OCI-LY3 (cell line): ENCODE results near the gene CCR3.
A peak's percentile ranks its signal among the peaks of the same experiment; 100 is the strongest.

Source experiments
- H2AFZ ChIP-seq: fragments of 200-600, 300-600 bp; shearing (Covaris generic); 2 replicates; pipeline ENCODE4 v1.6.0; 2014; ENCODE audit warnings: antibody characterized with exemption, low read depth, low read length
- H3K27ac ChIP-seq: fragments of 200-600, 300-600 bp; sonication (generic); 2 replicates; pipeline ENCODE4 v1.5.1; 2014; ENCODE audit warnings: mild to moderate bottlenecking, low read length, moderate library complexity, mixed read lengths
- H3K27me3 ChIP-seq: fragments of 200-600, 300-600 bp; sonication (generic); 2 replicates; pipeline ENCODE4 v1.6.1; 2014; ENCODE audit warnings: low read depth, low read length, mixed read lengths
- H3K36me3 ChIP-seq: fragments of 200-600, 300-600 bp; sonication (generic); replicated peaks from 2 replicates; pipeline ENCODE3; 2014; ENCODE audit warnings: low read depth, low read length, mixed read lengths
- H3K4me1 ChIP-seq: fragments of 300-600, 200-600 bp; sonication (generic); 2 replicates; pipeline ENCODE4 v1.6.1; 2014; ENCODE audit warnings: low read length, mixed read lengths
- H3K4me2 ChIP-seq: fragments of 200-600, 300-600 bp; sonication (generic); 2 replicates; pipeline ENCODE4 v1.6.1; 2014; ENCODE audit warnings: low read length, mixed read lengths
- H3K4me3 ChIP-seq: fragments of 300-600, 200-600 bp; sonication (generic); 2 replicates; pipeline ENCODE4 v1.5.1; 2014; ENCODE audit warnings: antibody characterized with exemption, mild to moderate bottlenecking, low read length, moderate library complexity
- H3K79me2 ChIP-seq: fragments of 300-600, 200-600 bp; shearing (Covaris generic); 2 replicates; pipeline ENCODE4 v1.6.1; 2014; ENCODE audit warnings: mild to moderate bottlenecking, low read length, mixed read lengths
- H3K9ac ChIP-seq: fragments of 300-600, 200-600 bp; shearing (Covaris generic); 2 replicates; pipeline ENCODE4 v1.6.0; 2014; ENCODE audit warnings: mild to moderate bottlenecking, low read length, moderate library complexity
- H3K9me3 ChIP-seq: fragments of 200-600, 300-600 bp; shearing (Covaris generic); 2 replicates; pipeline ENCODE4 v1.6.1; 2014; ENCODE audit warnings: low read length, mixed read lengths; ENCODE audit not compliant: insufficient read depth
- H4K20me1 ChIP-seq: fragments of 200-600, 300-600 bp; sonication (generic); 2 replicates; pipeline ENCODE4 v1.6.1; 2016; ENCODE audit warnings: low read length, mixed read lengths; ENCODE audit not compliant: insufficient read depth
- CTCF ChIP-seq: fragments of 200-600, 300-600 bp; sonication (generic); IDR thresholded peaks from 2 replicates; pipeline ENCODE4 v1.5.1; 2014; ENCODE audit warnings: antibody characterized with exemption, low read length, low read depth
- EZH2phosphoT487 ChIP-seq: fragments of 200-600 bp; shearing (Covaris generic); IDR thresholded peaks from 2 replicates; pipeline ENCODE4 v1.6.1; 2018; ENCODE audit warnings: antibody characterized with exemption, mixed run types, low read depth

The CCR3 gene

GRCh38 chr3:46297658-46298423, 55.6 kb downstream of the CCR3 start:
- Histone ChIP-seq H3K4me3 (peak overlapping the region; percentile 35; the same call in 1 of the 2 replicates), H3K4me2 (peak overlapping the region; percentile 78), H3K4me1 (peaks cover 97% of the 10 kb centered on the region), H3K27me3 (no peaks in the 10 kb centered on the region), H2AFZ (peak overlapping the region; percentile 4; the same call in 1 of the 2 replicates), H3K36me3 (no peaks in the 10 kb centered on the region), H3K9ac (peak overlapping the region; percentile 79), H3K9me3 (no peaks in the 10 kb centered on the region), H4K20me1 (no peaks in the 10 kb centered on the region), H3K27ac (peak overlapping the region; percentile 96), H3K79me2 (no peaks in the 10 kb centered on the region)
- no peak for TF ChIP-seq CTCF
- TF ChIP-seq EZH2phosphoT487, result no peak

DNA sequence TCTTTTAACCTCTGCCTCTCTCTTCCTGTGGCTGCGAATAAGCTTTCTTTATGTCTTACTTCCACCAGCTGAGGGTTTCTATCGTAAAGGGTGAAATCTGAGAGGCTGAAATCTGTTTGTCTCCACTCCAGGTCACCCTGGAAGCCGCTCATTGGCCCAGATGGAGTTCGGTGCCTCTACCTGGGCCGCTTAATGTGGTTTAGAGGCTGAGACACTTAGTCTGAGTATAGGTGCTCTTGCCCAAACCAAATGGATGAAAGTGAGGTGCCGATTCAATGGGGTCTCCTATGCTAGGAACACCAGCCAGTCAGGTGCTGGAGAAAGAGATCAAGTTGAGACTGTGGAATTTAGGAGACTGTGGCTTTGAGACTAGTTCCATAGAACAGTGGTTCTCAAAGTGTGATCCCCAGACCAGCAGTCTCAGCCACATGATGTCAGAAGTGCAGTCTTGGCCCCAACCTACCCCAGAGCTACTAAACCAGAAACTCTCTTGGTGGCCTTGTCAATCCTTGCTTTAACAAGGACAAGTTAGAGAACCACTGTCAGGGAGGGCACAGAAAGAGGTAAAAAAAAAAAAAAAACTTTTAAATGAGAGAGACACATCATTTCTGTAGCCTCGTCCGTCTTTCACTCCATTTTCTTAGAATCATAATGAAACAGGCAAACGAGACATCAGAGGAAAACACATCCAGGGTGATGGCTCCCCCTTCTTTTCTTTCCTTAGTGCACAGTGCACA, 56.8 kb downstream of the CCR3 start:
- no peaks in the 10 kb centered on the region for H3K79me2 ChIP-seq
- H3K4me2 ChIP-seq, result peak overlapping the region; percentile 78
- H4K20me1 ChIP-seq, result no peaks in the 10 kb centered on the region
- no peak overlapping the region for H2AFZ ChIP-seq
- TF ChIP-seq CTCF (peak; percentile 18; the same call in 1 of the 2 replicates), EZH2phosphoT487 (no peak)
- H3K4me3 ChIP-seq, result peak overlapping the region; percentile 46
- H3K36me3 ChIP-seq, result no peaks in the 10 kb centered on the region
- peak overlapping the region; percentile 96 for H3K27ac ChIP-seq
- peaks cover 93% of the 10 kb centered on the region for H3K4me1 ChIP-seq
- H3K9ac ChIP-seq, result peak overlapping the region; percentile 79
- no peaks in the 10 kb centered on the region for H3K9me3 ChIP-seq
- H3K27me3 ChIP-seq, result no peaks in the 10 kb centered on the region

DNA sequence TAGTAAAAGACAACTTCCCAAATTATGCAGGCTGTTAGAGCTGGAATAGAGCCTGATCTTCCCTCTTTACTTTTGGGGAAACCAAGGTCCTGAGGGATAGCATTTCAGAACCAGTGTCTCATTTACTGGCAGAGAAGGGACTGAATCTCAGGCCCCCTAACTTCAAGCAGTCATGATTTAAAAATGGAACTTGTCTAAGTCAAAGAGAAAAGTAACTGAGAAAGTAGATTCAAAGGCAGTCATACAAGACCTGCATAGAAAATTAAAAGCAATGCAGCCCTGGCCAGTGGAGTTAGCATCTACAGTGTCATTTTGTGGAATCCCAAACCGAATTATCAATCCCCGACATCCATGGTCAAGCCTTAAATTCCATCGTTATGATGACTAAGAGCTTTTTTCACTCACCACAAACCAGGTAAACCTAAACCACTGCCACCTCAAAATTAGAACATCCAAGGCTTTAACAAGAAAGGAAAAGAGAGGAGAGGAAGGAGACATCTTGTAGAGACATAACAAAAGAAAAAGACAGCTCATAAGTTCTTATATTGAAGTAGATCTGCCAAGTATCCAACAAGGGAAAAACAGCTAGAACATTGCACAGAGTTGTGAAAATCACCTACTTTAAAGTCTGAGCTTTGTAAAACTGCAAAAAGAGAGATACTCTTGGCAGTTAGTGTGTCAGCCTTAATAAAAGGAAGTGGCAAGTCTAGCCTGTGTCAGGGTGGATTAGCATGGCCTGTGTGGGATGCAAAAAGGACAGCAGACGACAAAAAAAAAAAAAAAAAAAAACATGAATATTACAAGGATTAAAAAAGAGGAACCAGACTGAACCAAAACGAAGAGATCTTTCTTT, 57.6 kb downstream of the CCR3 start:
- peak overlapping the region; percentile 78 for H3K4me2 ChIP-seq
- H3K4me1 ChIP-seq, result peaks cover 87% of the 10 kb centered on the region
- TF ChIP-seq CTCF (no peak), EZH2phosphoT487 (no peak)
- no peak overlapping the region for H2AFZ ChIP-seq
- H3K4me3 ChIP-seq, result peak overlapping the region; percentile 46
- H4K20me1 ChIP-seq, result no peaks in the 10 kb centered on the region
- no peaks in the 10 kb centered on the region for H3K9me3 ChIP-seq
- no peaks in the 10 kb centered on the region for H3K36me3 ChIP-seq
- peak overlapping the region; percentile 79 for H3K9ac ChIP-seq
- no peaks in the 10 kb centered on the region for H3K79me2 ChIP-seq
- peak overlapping the region; percentile 96 for H3K27ac ChIP-seq
- no peaks in the 10 kb centered on the region for H3K27me3 ChIP-seq
